Endothelial cell of umbilical vein (primary cell): ENCODE data around the gene FAM117B. TPM values are rescaled to one million over a fixed set of nuclear protein-coding genes. Genes with fewer than 3 reads are reported as not detected.

Source experiments
- BruUV-seq: library from RNA; stranded (reverse); fragments of 400-500 nt; replicated peaks from 2 replicates; lab custom pipeline; 2021; lab: Mats Ljungman, UMichigan
- CTCF ChIA-PET: fragments of 300-600, 350-600 bp; sonication (Branson Sonifier 250); formaldehyde crosslinking; loops from one replicate; lab custom pipeline; 2021; ENCODE audit warnings: antibody characterized with exemption, inconsistent platforms; lab: Charles Lee
- POLR2A ChIA-PET: fragments of 300-600, 350-600 bp; sonication (Branson Sonifier 250); formaldehyde crosslinking; loops from one replicate; lab custom pipeline; 2021; ENCODE audit warnings: antibody characterized with exemption, inconsistent platforms; lab: Charles Lee
- DNase-seq: peaks from one replicate; pipeline ENCODE4 v3.0.0-alpha.2; 2011; ENCODE audit warnings: low read depth, low spot score
- FAIRE-seq: peaks from 2 replicates; lab custom pipeline; 2011; peaks lifted over from hg19 to GRCh38; lab: Jason Lieb, UNC
- H2AFZ ChIP-seq: 2 replicates; pipeline ENCODE4 v1.6.0; 2012; ENCODE audit warnings: low read depth, low read length, control low read depth, inconsistent platforms
- H3K27ac ChIP-seq: 2 replicates; pipeline ENCODE4 v1.5.1; 2011; ENCODE audit warnings: low read depth, mild to moderate bottlenecking, control low read depth, low read length, moderate library complexity; ENCODE audit not compliant: insufficient read depth
- H3K27me3 ChIP-seq, 2 experiments: 2 replicates each; pipeline versions ENCODE4 v1.6.0 to v1.6.1; 2011; ENCODE audit warnings: low read length in 2 of 2, mixed read lengths in 1 of 2; ENCODE audit not compliant: control insufficient read depth in 2 of 2, insufficient read depth in 2 of 2
- H3K36me3 ChIP-seq, 2 experiments: 2 replicates in 1 of 2; 3 replicates in 1 of 2; pipeline ENCODE4 v1.5.1; 2011; ENCODE audit warnings: low read length in 2 of 2, mild to moderate bottlenecking in 1 of 2, moderate library complexity in 1 of 2; ENCODE audit not compliant: control insufficient read depth in 2 of 2, insufficient read depth in 2 of 2; ENCODE audit errors: extremely low read depth in 1 of 2
- H3K4me1 ChIP-seq: 3 replicates; pipeline ENCODE4 v1.5.1; 2011; ENCODE audit warnings: mild to moderate bottlenecking, low read length; ENCODE audit not compliant: control insufficient read depth, insufficient read depth; ENCODE audit errors: extremely low read depth
- H3K4me2 ChIP-seq: 2 replicates; pipeline ENCODE4 v1.6.1; 2011; ENCODE audit warnings: low read length, control low read depth, mixed read lengths; ENCODE audit not compliant: insufficient read depth
- H3K4me3 ChIP-seq, 3 experiments: fragments of 200-600 bp in 1 of 3; sonication (generic), shearing (Covaris generic) in 1 of 3; replicated peaks in 1 of 3; 2 replicates each; pipeline ENCODE4 v1.5.1; 2011 to 2016; ENCODE audit warnings: control low read depth in 3 of 3, low read length in 3 of 3, mild to moderate bottlenecking in 2 of 3, inconsistent platforms in 1 of 3, low read depth in 1 of 3, moderate library complexity in 1 of 3; ENCODE audit not compliant: insufficient read depth in 1 of 3
- H3K79me2 ChIP-seq: 2 replicates; pipeline ENCODE4 v1.6.0; 2012; ENCODE audit warnings: low read length, inconsistent platforms; ENCODE audit not compliant: control insufficient read depth, insufficient read depth
- H3K9ac ChIP-seq: replicated peaks from 2 replicates; pipeline ENCODE3; 2011; ENCODE audit warnings: low read length, control low read depth; ENCODE audit not compliant: insufficient read depth; ENCODE audit errors: extremely low read depth
- H3K9me1 ChIP-seq: replicated peaks from 3 replicates; pipeline ENCODE4 v1.6.0; 2011; ENCODE audit warnings: mild to moderate bottlenecking, low read length; ENCODE audit not compliant: control insufficient read depth, insufficient read depth; ENCODE audit errors: extremely low read depth
- H3K9me3 ChIP-seq: replicated peaks from 2 replicates; pipeline ENCODE4 v1.5.1; 2012; ENCODE audit warnings: low read length, inconsistent platforms; ENCODE audit not compliant: control insufficient read depth, insufficient read depth
- H4K20me1 ChIP-seq: replicated peaks from 2 replicates; pipeline ENCODE3; 2011; ENCODE audit warnings: mild to moderate bottlenecking, low read length; ENCODE audit not compliant: control insufficient read depth, insufficient read depth; ENCODE audit errors: extremely low read depth
- CTCF ChIP-seq, 2 donors: IDR thresholded peaks; 1 replicate in 1 of 2; 2 replicates in 1 of 2; pipeline ENCODE4 v1.5.1; 2011; ENCODE audit warnings: low read length in 2 of 2, mild to moderate bottlenecking in 2 of 2, moderate library complexity in 2 of 2, control low read depth in 1 of 2, inconsistent platforms in 1 of 2, low read depth in 1 of 2; ENCODE audit not compliant: insufficient read depth in 1 of 2; ENCODE audit errors: extremely low read depth in 1 of 2
- EZH2 ChIP-seq: IDR thresholded peaks from 2 replicates; pipeline ENCODE4 v1.6.1; 2012; ENCODE audit warnings: borderline replicate concordance, low read depth, mild to moderate bottlenecking, moderate library complexity, low read length, inconsistent platforms; ENCODE audit not compliant: severe bottlenecking
- MAX ChIP-seq: IDR thresholded peaks from 2 replicates; pipeline ENCODE4 v1.6.1; 2011; ENCODE audit not compliant: insufficient read depth, insufficient read length
- POLR2AphosphoS5 ChIP-seq: IDR thresholded peaks from 2 replicates; pipeline ENCODE4 v1.6.1; 2012; ENCODE audit warnings: low read depth, mild to moderate bottlenecking, control low read depth, low read length, moderate library complexity; ENCODE audit not compliant: insufficient read depth
- dilution Hi-C: fragments of 300-500 bp; cut with MboI; formaldehyde crosslinking; loops from one replicate; pipeline ENCODE4 v1.15.0; 2019; ENCODE audit warnings: low sequenced_read_pairs; ENCODE audit not compliant: extremely low pct_ligation_motif_present
- intact Hi-C: fragments of 100-400 bp; cut with micrococcal nuclease; formaldehyde crosslinking; loops from one replicate; pipeline ENCODE4 v1.10.0; 2022
- polyA plus RNA-seq, 4 experiments: library from polyadenylated mRNA; depleted of rRNA in 3 of 4; stranded (reverse) in 3 of 4; unstranded in 1 of 4; fragments of >200 nt; gene quantifications; 2 replicates each; pipeline versions ENCODE4 v1.2.1 to v1.2.3, GENCODE V29; 2011 to 2012; ENCODE audit warnings: missing spikeins in 1 of 4
- total RNA-seq: library from RNA; stranded (reverse); gene quantifications from 2 replicates; pipeline ENCODE4 v1.2.3, GENCODE V29; 2021

The FAM117B gene
- total and polyA plus RNA-seq, 2 donors (not counting 3 experiments of a cell fraction or from before 2014, with no cell fraction given), result 1.3 to 7.0 TPM

DNA sequence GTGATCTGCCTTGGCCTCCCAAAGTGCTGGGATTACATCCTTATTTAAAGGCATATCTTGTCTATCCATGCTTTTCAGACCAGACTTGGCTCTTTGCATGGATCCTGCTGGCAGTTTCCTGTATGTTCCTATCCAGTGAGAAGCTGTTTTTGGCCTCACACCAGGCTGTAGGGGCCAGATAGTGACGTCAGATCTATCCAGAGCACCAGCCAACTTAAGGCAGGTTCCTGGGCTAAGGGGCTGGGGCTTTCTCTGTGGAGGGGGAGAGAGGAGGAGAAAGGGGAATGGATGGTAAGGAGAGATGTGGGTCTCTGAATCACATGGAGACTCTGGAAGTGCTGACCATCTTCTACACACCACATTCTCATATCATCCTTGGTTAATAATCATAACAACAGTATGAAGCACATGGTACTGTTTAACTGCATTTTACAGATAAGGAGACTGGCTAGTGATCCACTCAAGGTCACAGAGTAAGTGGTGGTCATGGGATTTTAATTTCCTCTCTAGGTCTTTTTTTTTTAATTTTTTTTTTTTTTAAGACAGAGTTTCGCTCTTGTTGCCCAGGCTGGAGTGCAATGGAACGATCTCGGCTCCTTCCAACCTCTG is 2.0 kb upstream of the FAM117B start:
- dilution Hi-C loops (no loop called here), intact Hi-C loops (loop anchor here (10.0 kb wide), 2 partner anchors 382 to 1052 kb away; partner anchors contain the start of gene NBEAL1)
- H3K4me1 ChIP-seq, result peaks cover 17% of the 10 kb centered on the region
- FAIRE-seq (no peak), DNase-seq (peak; percentile 58)
- no peaks in the 10 kb centered on the region for H3K9me1 ChIP-seq
- no TSS peak for BruUV-seq
- H3K4me3 ChIP-seq, result no peak overlapping the region
- no peaks in the 10 kb centered on the region for H3K36me3 ChIP-seq
- no peak overlapping the region for H3K4me2 ChIP-seq
- H3K27me3 ChIP-seq, result no peaks in the 10 kb centered on the region
- no peak overlapping the region for H2AFZ ChIP-seq
- ChIA-PET POLR2A (no interaction called here), CTCF (interaction anchor here (1.8 to 1.9 kb wide), 2 partner anchors 40 to 44 kb away, joined by 5 to 6 read pairs; no protein-coding TSS in a partner anchor)
- H3K9me3 ChIP-seq, result no peaks in the 10 kb centered on the region
- H3K27ac ChIP-seq, result no peak overlapping the region
- H3K79me2 ChIP-seq, result no peaks in the 10 kb centered on the region
- no peaks in the 10 kb centered on the region for H4K20me1 ChIP-seq
- H3K9ac ChIP-seq, result no peak overlapping the region
- no peak for TF ChIP-seq POLR2AphosphoS5
- no peak for TF ChIP-seq MAX
- no peak for TF ChIP-seq CTCF (IDR thresholded peaks at IDR 0.05; ENCODE audit: extremely low read depth in 1 of 2, insufficient read depth in 1 of 2, low read depth in 1 of 2, low read length in 2 of 2)
- TF ChIP-seq EZH2, result no peak
